GM10266 (cell line): ENCODE results near the gene GABRG3.

ENCODE experiments used
- DNase-seq: peaks from one replicate; pipeline ENCODE4 v3.0.0; 2012; ENCODE audit errors: extremely low spot score
- CTCF ChIP-seq: IDR thresholded peaks from 2 replicates; pipeline ENCODE4 v1.5.1; 2012; ENCODE audit warnings: mild to moderate bottlenecking, low read depth; ENCODE audit not compliant: control insufficient read depth, insufficient read depth; ENCODE audit errors: missing control alignments

Gene GABRG3

GRCh38 chr15:26954403-26954802 lies 16.6 kb upstream of the GABRG3 start:
- no peak for TF ChIP-seq CTCF
- DNase-seq = no peak

- no peak for DNase-seq
- TF ChIP-seq CTCF = no peak
Measured at GRCh38 chr15:26967719-26968269, 3.2 kb upstream of the GABRG3 start.

GRCh38 chr15:26968806-26969205 lies 2.2 kb upstream of the GABRG3 start:
- no peak for TF ChIP-seq CTCF
- no peak for DNase-seq

GRCh38 chr15:26971271-26972018 lies 464 bp downstream of the GABRG3 start:
- no peak for DNase-seq

GRCh38 chr15:26972636-26973035 lies 1.7 kb downstream of the GABRG3 start:
- TF ChIP-seq CTCF = no peak
- DNase-seq = no peak

More at GRCh38 chr15:26971271-26972018, 464 bp downstream of the GABRG3 start:
- no peak for TF ChIP-seq CTCF

- no peak for DNase-seq
- TF ChIP-seq CTCF = no peak
Measured at GRCh38 chr15:26974120-26974780, 3.3 kb downstream of the GABRG3 start.

GRCh38 chr15:26981492-26981891 lies 10.5 kb downstream of the GABRG3 start:
- no peak for TF ChIP-seq CTCF
- no peak for DNase-seq
